ENCODE measurements around the gene RHBDL1. TPM values are rescaled to one million over a fixed set of nuclear protein-coding genes. Genes with fewer than 3 reads are reported as not detected.

The RHBDL1 gene
- total RNA-seq, 1 experiment from 2014 or later: 1.5 TPM

DNA sequence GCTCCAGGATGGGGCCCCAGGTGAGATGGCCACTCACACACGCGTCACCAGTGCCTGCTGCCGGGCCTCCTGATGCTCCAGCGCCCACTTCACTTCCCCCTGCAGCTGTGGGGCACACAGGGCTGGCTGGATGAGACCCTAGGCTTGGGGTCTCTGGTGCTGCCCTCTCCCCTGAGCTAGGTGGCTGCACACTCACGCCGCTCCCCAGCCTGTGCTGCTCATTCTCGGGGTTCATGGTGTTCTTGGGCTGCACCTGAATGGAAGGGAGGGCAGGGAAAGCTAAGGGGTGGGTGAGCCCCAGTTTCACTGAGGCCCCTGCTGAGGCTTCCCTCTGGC lies 49.5 kb downstream of the RHBDL1 start:
- H3K36me3 ChIP-seq (ENCODE audit: insufficient read depth, low read length, poor library complexity, severe bottlenecking): no peaks in the 10 kb centered on the region
- intact Hi-C loops (cut with micrococcal nuclease; ENCODE audit: unreplicated experiment): no loop called here
- ChIA-PET CTCF (interaction anchor here (0.6 kb wide), 1 partner anchor 29 kb away, joined by 3 read pairs; no protein-coding TSS in a partner anchor), POLR2A (ENCODE audit: low non-redundant PET) (no interaction called here)
- no peaks in the 10 kb centered on the region for H3K27me3 ChIP-seq (replicated peaks; ENCODE audit: insufficient read depth, low read depth, low read length, poor library complexity)
- DNase-seq (ENCODE audit: low spot score): no peak
- peaks cover 15% of the 10 kb centered on the region for H3K4me1 ChIP-seq (ENCODE audit: insufficient read depth, low read length, poor library complexity, severe bottlenecking)
- no peak overlapping the region for H3K4me3 ChIP-seq (ENCODE audit: low read depth, low read length, poor library complexity, severe bottlenecking)
- TF ChIP-seq, protein P1, sequence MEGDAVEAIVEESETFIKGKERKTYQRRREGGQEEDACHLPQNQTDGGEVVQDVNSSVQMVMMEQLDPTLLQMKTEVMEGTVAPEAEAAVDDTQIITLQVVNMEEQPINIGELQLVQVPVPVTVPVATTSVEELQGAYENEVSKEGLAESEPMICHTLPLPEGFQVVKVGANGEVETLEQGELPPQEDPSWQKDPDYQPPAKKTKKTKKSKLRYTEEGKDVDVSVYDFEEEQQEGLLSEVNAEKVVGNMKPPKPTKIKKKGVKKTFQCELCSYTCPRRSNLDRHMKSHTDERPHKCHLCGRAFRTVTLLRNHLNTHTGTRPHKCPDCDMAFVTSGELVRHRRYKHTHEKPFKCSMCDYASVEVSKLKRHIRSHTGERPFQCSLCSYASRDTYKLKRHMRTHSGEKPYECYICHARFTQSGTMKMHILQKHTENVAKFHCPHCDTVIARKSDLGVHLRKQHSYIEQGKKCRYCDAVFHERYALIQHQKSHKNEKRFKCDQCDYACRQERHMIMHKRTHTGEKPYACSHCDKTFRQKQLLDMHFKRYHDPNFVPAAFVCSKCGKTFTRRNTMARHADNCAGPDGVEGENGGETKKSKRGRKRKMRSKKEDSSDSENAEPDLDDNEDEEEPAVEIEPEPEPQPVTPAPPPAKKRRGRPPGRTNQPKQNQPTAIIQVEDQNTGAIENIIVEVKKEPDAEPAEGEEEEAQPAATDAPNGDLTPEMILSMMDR (conservative IDR thresholded peaks at IDR 0.05; ENCODE audit: low read depth, low read length): no peak
- no peak for TF ChIP-seq EZH2 (IDR thresholded peaks at IDR 0.05; ENCODE audit: borderline replicate concordance, low read depth, low read length, poor library complexity, severe bottlenecking)
- no peak overlapping the region for H3K27ac ChIP-seq (ENCODE audit: low read depth, low read length, poor library complexity, severe bottlenecking)
- H3K9me3 ChIP-seq (ENCODE audit: low read depth, low read length, poor library complexity, severe bottlenecking): no peaks in the 10 kb centered on the region
- BruUV-seq (replicated peaks): no TSS peak

DNA sequence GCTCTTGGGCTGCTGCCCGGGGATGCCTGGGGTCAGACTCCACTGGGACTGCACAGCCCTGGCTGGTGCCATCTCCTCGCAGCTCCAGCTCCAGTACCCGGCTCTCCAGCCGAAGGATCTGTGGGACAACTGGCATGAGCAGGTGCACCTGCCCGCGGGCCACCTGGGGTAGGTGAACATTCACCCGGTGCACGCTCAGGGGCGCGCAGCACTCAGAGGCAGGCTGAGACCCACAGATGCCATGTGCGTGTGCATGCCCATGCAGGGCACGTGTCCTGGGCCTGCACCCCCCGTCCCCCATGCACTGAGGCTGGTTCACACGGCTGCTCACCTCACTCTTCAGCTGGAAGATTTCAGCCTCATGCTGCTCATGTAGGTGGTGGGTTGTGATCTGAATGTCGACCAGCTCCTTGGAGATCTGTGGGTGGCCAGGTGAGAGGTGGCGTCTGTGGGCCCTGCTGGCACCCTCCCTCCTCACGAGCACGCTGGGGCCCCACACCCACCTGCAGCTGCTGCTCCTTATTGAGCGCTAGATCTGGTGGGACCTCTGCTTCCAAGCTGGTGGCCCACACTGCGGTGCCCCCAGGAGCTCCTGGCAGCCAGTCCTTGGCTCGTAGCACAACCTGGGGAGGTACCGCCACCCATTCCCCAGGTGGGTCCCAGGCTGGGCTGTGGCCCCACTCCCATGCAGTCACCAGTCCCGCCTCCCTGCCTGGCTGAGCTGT lies 50.2 kb downstream of the RHBDL1 start:
- Histone ChIP-seq H3K4me3 (ENCODE audit: low read depth, low read length, poor library complexity, severe bottlenecking) (no peak overlapping the region), H3K36me3 (ENCODE audit: insufficient read depth, low read length, poor library complexity, severe bottlenecking) (no peaks in the 10 kb centered on the region), H3K9me3 (ENCODE audit: low read depth, low read length, poor library complexity, severe bottlenecking) (no peaks in the 10 kb centered on the region), H3K4me1 (ENCODE audit: insufficient read depth, low read length, poor library complexity, severe bottlenecking) (peaks cover 10% of the 10 kb centered on the region), H3K27me3 (replicated peaks; ENCODE audit: insufficient read depth, low read depth, low read length, poor library complexity) (no peaks in the 10 kb centered on the region), H3K27ac (ENCODE audit: low read depth, low read length, poor library complexity, severe bottlenecking) (no peak overlapping the region)
- POLR2A ChIA-PET (ENCODE audit: low non-redundant PET): no interaction called here
- DNase-seq (ENCODE audit: low spot score): no peak
- intact Hi-C loops (cut with micrococcal nuclease; ENCODE audit: unreplicated experiment): no loop called here
- CTCF ChIA-PET: interaction anchor here (0.6 kb wide), 1 partner anchor 74 kb away, joined by 3 read pairs; no protein-coding TSS in a partner anchor
- TF ChIP-seq, protein P1 (conservative IDR thresholded peaks at IDR 0.05; ENCODE audit: low read depth, low read length): no peak
- no peak for TF ChIP-seq EZH2 (IDR thresholded peaks at IDR 0.05; ENCODE audit: borderline replicate concordance, low read depth, low read length, poor library complexity, severe bottlenecking)
- BruUV-seq (replicated peaks): no TSS peak

DNA sequence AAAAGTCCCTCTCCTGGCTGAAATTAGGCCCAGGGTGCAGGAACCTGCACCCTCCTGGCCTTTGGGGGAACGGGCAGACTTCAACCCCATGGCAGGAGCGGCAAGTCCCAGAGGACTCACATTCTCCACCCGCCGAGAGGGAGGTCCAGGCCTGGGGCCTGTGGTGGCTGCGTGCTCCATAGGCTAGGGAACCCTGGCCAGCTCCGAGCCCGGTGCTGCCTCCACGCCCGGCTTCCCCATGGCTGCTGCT lies 50.6 kb downstream of the RHBDL1 start:
- peaks cover 10% of the 10 kb centered on the region for H3K4me1 ChIP-seq (ENCODE audit: insufficient read depth, low read length, poor library complexity, severe bottlenecking)
- intact Hi-C loops (cut with micrococcal nuclease; ENCODE audit: unreplicated experiment): no loop called here
- no peak overlapping the region for H3K27ac ChIP-seq (ENCODE audit: low read depth, low read length, poor library complexity, severe bottlenecking)
- no peak overlapping the region for H3K4me3 ChIP-seq (ENCODE audit: low read depth, low read length, poor library complexity, severe bottlenecking)
- no peaks in the 10 kb centered on the region for H3K27me3 ChIP-seq (replicated peaks; ENCODE audit: insufficient read depth, low read depth, low read length, poor library complexity)
- BruUV-seq (replicated peaks): no TSS peak
- CTCF ChIA-PET: interaction anchor here (0.6 kb wide), 1 partner anchor 73 kb away, joined by 3 read pairs; no protein-coding TSS in a partner anchor
- H3K9me3 ChIP-seq (ENCODE audit: low read depth, low read length, poor library complexity, severe bottlenecking): no peaks in the 10 kb centered on the region
- TF ChIP-seq EZH2 (IDR thresholded peaks at IDR 0.05; ENCODE audit: borderline replicate concordance, low read depth, low read length, poor library complexity, severe bottlenecking): no peak
- TF ChIP-seq, protein P1 (conservative IDR thresholded peaks at IDR 0.05; ENCODE audit: low read depth, low read length): no peak
- POLR2A ChIA-PET (ENCODE audit: low non-redundant PET): no interaction called here
- no peaks in the 10 kb centered on the region for H3K36me3 ChIP-seq (ENCODE audit: insufficient read depth, low read length, poor library complexity, severe bottlenecking)
- DNase-seq (ENCODE audit: low spot score): no peak
